Hepatocyte (in vitro differentiated cells): ENCODE results near the gene APC.

Experiments used
- CTCF ChIP-seq: fragments of 200-600 bp; sonication (generic); IDR thresholded peaks from 2 replicates; pipeline ENCODE4 v1.5.1; 2016; ENCODE audit warnings: antibody characterized with exemption, mild to moderate bottlenecking; ENCODE audit not compliant: poor library complexity
- EZH2 ChIP-seq: fragments of 200-600 bp; sonication (generic); IDR thresholded peaks from 2 replicates; pipeline ENCODE4 v1.6.1; 2016; ENCODE audit warnings: antibody characterized with exemption, mild to moderate bottlenecking, borderline replicate concordance

GRCh38 chr5:112737463-112738190 lies at the start of gene APC:
- TF ChIP-seq CTCF (no peak), EZH2 (no peak)
